HG03571 (cell line): ENCODE data around the gene HOXB13.

ENCODE experiments used
- ATAC-seq: cut with Tn5 transposase; IDR thresholded peaks from one replicate; pipeline ENCODE4 v1.9.1; 2021; ENCODE audit not compliant: unreplicated experiment

Gene HOXB13

DNA sequence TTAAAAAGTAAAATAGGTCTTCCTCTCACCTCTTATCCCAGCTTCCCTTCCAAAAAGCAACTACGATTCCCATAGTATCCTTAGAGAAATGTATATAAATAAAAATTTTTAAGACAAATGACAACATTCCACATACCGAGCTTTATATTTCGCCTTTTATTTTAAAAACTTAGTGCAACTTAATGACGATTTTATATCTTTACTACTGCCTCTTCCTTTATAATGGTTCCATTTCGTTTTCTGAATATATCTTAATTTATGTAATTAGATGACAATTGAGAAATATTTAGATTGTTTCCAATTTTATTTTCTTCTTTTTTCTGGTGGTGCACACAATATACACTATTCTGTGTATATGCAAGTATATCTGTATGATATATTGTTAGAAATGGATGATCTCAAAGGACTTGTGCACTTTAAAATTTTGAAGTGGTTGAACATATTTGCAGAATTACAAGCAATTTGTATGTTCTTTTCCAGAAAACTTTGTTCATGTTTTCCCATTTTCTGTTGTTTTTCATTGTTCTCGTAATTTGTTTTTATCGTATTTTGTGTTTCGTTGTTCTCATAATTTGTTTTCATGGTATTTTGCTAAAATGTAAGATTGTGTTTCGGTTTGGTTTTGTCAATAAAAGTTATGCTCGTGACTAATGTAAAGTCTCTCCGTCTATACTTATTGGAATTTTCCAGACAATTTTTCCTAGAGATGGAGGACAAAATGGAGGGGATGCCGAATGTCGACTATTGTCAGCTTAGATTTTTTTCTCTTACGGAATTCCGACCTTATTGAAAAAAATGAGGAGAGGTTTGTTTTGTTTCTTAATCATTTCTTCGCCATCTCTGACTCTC lies 20.4 kb upstream of the HOXB13 start:
- ATAC-seq, result no peak

DNA sequence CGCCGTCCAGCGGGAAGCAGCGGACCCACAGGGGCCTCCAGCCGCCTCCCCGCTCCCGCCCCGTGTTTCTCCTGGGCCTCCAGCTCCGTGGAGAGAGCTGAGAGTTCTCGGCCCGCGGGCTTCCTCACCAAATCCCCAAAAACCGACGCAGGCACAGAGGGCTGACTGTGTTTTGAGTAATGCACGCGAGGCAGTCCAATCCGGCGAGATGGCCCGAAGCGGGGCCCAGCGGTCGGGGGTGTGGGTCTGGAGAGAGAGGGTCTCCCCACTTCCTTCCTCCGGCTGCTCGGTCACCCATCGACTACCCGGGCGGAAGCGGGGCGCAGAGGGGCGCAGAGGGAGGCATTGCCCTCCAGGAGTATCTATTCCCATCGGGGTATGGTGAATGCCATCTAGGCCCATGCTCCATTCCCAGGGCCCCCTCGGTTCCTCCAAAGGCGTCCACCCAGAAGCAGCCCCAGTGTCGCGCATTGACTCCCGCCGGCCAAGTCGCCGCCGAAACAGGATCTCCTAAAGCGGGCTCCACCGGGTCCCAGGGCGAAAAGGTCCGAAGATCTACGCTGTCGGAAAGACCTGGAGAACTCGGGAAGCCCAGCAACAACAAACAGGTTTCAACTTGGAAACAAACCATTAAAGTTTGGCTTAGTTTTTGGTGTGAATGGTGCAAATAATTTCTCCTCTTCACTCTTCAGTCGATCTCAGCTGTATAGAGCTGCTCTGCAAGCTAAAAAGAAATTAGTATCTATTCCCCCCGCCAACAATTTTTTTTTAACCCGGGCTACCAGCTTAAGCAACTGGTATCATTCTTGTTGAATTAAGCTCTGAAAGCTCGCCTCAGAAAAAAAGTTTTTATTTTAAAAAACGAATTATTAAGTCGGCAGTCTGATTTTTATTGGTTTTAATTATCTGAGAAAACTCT lies 19.2 kb upstream of the HOXB13 start:
- ATAC-seq, result no peak

DNA sequence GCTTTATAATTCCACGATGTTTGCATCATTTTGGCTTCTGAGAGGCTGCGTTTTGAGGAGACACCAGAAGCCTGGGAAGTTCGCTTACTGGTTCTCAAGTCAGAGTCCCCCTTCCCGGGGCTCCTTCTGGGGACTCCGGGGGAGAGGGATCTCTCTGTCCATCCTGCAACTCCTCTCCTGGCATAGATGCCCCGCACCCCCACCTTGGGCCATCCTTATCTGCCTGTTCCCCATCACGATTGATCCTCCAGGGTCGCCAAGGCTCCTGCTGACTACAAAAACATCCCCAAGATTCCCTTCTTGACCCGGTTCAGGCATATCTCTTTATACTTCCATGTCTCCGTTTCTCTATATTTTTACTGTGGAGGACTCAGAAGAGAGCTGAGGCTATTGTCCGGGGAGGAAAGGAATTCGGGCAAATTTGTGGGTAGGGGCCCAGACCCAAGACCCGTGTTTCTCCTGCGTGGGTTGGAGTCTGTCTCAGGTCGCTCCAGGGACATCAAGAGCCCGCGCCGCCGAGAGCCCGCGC lies 18.4 kb upstream of the HOXB13 start:
- ATAC-seq, result no peak

DNA sequence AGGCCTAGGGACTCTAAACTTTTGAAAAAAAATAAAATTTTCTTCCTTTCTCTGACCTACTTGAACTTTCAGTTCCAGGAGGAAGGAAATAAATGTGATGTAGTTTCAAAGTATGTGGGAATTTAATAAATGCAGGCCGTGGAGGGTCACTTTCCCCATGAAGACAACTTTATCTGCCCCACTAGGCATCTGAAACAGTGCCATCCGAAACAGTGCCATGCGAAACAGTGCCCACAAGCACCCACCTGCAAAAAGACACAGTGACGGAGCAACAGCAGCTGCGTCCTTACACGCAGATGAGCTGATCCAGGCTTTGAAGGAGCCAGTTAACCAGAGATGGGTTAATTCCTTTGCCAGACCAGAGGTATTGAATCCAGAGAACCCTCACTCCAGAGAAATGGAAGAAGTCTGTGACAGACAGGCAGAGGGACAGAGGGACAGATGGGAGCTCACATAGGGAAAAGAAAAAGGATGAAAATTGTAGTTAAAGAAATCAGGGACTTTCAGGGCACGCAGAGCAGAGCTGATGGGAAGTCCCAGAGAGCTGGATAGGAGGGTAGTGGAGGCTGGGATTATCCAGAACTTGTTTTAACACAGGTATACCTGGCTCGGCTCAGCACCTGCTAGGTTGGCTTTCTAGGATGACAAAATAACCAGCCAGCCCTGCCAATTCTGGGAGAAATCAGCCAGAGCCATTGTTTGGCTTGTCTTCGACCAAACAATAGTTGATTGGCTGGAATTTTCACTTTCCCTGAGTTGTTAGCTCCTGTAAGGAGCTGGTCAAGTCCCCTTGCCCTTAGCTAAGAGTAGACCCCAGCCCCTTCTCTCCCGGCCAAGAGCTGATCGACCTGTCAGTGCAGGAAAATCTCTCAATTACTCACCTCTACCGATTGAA lies 17.1 kb upstream of the HOXB13 start:
- ATAC-seq, result no peak

DNA sequence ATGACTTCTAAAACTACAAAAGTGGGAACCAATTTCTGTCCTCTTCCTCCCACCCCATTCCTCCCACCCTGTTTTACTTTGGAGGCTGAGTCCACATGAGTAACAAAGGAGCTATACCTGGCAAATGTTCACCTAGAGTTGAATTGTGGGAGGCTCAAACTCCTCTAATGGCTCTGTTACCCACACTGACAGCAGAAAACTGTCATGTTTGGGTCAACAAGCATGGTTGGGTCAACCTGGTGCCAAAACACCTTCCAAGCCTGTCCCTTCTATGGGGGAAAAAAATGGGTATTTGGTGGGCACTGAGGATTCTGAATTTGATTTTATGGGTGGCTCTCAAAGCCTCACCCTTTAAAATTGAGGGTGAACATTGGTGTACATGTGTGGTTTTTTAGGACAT lies 12.0 kb upstream of the HOXB13 start:
- ATAC-seq, result no peak

DNA sequence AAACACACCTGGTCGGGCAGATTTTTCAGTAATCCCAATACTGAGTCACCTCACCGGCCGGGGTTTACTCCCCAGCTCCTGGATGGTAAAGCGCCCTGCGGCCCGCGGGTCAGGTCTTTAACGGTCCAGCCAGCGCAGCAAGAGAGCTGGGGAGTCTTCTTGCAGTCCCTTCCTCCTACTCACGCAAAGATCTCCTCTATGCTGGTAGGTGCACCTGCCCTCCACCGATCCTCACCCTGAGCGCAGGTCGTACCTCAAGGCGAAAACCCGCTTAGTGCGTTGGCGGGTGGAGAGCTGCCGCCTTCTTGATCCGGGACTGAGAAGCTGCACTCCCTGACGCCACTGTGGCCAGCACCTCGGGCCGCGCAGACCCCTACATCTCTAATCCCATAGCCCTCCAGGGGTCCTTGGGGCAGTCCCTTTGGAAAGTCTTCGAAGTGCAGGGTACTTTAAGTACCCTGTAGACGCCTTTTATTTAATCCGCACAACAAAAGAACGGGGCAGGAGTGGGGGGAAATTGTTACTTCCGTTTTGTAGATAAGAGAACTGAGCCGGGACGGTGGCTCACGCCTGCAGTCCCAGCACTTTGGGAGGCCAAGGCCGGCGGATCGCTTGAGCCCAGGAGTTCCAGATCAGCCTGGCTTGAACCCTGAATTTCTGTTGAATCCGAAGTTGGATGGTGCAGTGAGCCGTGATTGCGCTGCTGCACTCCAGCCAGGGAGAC lies 10.4 kb upstream of the HOXB13 start:
- no peak for ATAC-seq

DNA sequence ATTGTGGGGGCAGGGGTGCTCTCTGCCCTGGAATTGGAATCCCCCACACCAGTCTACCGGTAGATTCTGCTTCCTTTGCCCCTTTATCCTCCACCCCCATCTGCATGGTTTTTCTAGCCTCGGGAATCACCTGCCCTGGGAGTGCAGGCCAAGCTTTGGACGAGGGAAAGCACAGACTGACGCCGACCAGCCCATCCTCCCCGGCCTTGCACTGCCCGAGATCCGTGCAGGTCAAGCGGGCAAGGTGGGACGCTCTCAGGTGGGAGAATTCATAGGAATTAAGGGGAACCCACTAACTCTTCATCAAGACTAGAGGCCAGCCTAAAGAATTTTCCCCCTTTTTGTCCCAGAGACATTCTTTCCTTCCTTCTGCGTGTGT lies 9.9 kb upstream of the HOXB13 start:
- ATAC-seq, result no peak

DNA sequence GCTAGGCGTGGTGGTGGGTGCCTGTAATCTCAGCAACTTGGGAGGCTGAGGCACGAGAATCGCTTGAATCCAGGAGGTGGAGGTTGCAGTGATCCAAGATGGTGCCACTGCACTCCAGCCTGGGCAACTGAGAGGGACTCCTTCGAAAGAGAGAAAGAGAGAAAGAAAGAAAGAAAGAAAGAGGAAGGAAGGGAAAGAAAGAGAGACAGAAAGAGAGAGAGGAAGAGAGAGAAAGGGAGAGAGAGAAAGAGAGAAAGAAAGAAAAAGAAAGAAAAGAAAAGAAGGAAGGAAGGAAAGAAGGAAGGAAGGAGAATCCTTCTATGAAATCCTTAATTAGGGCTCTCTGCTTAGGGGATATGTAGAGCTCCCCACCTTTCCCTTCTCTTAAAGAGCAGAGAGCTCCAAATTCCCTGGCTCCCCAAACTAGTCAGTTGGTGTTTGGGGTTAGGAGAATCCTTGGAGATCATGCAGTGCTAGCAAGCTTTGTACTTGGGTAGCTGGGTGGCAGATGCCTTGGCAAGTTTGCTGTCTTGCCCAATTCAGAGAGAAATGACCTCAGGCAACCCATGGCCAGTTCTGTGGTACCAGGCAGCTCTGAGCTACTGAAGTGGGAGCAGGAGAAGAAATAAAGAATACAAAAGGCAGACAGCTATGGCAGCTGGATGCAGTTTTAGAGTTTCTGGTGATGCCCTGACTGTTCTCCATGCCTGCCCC lies 8.9 kb upstream of the HOXB13 start:
- no peak for ATAC-seq

DNA sequence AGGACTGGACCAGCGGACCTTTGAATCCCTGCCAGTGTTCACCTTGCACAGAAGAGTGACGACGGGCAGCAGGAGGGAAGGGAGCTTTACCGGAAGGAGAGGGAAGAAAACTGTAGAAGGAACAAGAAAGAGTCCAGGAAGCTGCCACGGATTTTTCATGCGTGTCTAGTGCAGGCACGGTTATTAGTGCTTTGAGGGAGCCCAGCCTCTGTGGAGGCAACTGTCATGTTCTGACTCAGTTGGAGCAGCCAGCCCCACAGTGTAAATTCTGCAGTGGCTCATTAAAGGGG lies 6.5 kb upstream of the HOXB13 start:
- no peak for ATAC-seq

DNA sequence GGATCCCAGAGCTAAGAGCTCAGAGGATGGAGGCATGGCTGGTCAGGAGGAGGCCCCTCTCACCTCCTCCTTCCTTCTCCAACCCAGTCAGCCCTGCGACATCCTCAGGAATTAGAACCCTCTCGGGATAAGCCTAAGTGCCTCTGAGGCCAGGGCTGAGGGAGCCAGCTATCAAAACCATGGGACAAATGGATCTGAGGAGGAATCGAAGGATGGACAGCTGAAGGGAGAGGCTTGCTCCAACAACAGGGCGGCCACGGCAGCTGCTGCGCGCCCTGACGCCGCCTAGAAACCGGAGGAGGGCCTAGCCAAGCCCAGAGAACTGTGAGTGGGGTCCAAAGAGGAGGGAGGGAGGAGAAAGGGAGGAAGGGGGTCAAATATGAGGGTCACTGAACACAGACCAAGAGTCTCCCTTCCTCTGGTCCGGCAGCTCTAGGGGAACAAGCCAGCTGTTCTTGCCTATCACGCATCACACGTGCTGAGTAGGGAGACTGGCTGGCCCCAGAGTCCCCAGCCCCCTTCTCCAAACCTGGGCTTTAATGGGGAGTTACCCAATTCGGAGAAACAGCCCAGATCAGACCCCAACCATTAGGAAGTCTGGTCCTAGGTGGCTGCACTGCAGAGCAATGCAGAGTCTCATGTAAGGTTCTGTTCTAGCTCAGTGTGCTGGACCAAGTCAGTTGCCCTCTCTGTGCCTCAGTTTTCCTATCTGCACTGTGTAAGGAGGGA lies 5.9 kb upstream of the HOXB13 start:
- ATAC-seq, result no peak

DNA sequence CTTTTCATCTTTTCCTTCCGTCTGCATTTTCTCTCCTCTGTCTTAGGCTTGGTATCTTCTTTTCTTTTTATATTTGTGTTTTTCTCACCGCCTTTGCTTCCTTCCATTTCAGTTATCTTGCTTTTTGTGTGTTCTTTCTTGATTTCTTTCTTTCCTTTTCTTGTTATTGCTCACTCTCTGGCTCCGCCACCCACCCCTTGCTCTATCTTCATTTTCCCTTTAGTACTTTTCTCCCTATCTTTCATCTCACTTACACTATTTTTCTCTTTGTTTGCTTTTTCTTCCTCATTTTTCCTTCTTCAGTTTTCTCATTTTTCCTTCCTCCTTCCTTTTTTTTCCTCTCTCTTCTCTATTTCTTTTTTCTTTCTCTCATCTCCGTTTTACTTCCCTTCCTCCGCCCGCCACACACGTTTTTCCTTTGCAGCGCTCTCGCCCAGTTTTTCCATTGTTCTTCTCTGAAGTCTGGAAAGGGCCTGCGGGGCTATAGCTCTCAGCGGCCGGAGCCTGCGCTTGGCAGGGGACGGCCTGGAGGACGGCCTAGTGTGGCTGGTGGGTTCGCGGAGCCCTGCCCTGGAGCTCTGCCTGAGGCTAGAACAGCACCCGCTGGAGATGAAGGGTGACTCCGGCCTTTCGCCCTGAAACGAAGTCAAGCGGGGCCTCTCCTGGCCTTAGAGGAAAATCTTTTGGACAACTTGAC lies 5.2 kb upstream of the HOXB13 start:
- no peak for ATAC-seq

DNA sequence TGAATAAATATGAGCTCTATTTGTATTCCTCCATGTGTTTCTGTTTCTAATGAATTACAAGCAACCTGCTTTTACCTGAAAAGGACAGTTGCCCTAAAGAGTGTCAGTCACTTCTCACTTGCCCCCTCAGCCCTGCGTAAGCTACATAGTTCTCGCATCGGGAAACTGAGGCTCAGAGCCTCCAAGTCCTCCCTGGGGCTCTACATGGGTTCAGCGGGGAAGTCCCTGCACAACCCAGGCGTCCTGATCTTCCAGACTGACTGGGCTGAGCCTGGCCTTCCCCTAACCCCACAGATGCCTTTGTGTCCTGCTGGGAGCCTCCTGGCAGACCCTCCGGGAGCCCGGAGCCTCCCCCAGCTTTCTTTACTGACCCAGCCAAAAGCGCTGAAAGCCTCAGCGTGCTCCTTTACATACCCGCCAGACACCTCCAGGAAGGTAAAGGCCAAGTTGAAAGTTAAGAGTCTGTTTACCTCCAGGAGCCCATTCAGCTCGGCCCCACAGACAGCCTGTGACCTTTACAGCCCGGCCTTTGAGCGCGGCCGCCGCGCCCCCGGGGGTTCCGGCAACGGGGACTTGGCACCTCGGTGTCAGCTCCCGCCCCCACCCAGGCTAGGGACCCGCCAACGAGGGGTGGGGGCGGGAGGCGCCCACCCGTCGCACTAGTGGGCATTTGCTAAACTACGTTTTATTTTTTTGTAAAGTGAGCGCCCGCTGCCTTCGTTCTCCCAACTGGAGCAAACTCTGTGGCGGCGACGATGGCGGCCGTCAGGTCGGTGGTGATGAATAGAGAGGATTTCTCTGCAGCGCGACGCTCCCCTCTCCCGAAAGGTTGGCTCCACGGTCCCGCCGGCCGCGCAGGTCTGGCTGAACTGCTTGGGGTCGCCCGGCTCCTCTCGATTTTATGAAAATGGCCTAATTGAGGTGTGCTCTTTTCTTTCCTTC lies 4.4 kb upstream of the HOXB13 start:
- no peak for ATAC-seq

DNA sequence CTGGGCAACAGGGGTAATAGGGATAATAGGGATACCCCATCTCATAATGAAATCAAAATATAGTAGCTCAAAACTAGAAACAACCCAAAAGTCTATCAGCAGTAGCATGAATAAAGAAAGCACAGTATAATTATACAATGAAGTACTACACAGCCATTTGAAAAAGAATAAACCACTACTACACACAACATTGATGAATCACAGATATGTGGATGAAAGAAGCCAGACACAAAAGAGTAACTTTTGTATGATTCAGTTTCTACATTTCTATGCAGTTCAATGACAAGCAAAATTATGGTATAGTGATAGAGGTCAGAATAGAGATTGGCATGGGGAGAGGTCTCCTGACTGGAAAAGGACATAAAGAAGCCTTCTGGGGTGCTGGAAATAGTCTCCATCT lies 2.8 kb upstream of the HOXB13 start:
- no peak for ATAC-seq

DNA sequence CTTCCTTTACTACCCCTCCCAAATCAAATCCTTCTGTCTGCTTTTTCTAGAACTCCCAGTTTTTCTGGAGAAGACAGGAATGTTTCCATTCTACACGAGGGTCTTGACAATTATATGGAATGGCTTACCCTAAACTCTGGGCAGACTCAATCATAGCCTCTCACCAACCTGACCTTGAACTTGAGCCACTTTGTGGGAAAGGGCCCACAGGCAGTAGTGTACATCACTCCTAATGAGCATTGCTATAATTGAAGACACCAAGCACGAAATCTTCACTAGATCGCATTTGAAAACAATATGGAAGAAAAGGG lies 1.6 kb upstream of the HOXB13 start:
- ATAC-seq, result no peak

DNA sequence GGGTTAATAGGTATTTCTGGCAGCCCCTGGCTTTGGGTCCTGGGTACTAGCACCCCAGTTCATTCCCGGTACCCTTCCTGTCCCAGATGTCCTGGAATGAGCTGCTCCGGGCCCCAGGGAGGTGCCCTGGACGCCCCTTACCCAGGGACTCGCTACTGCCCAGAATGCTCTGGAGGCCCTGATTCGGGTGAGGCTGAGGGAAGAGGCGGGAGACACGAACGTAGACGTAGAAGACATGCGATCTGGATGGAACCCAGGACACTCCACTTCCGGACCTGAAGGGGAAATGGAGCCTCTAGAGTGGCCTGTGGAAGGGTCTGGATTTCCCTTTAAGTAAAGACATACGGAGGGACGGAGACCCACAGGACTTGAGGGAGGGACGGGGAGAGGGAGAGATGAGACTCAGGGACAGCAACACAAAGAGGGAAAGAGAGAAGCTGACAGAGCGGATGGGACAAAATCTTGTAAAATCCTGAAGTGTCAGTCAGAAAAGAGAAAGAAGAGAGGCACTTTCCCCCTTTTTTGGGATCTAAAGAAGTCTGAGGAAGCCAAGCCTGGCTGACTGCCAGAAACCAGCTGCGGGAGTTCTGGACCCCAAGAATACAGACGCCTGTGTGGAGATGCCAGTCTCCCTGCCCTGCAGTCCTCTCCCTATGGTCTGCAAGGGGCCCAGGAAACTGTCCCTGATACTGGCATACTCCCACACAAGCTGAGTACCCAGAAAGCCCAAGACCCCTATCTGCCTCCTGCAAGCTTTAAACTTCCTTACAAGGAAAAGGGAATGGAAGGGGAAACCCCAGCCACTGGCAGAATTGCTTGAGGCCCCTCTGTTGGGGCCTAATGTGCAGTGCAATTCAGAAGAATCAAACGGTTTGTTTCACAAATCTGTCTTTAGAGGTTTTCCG lies 1.0 kb upstream of the HOXB13 start:
- no peak for ATAC-seq

DNA sequence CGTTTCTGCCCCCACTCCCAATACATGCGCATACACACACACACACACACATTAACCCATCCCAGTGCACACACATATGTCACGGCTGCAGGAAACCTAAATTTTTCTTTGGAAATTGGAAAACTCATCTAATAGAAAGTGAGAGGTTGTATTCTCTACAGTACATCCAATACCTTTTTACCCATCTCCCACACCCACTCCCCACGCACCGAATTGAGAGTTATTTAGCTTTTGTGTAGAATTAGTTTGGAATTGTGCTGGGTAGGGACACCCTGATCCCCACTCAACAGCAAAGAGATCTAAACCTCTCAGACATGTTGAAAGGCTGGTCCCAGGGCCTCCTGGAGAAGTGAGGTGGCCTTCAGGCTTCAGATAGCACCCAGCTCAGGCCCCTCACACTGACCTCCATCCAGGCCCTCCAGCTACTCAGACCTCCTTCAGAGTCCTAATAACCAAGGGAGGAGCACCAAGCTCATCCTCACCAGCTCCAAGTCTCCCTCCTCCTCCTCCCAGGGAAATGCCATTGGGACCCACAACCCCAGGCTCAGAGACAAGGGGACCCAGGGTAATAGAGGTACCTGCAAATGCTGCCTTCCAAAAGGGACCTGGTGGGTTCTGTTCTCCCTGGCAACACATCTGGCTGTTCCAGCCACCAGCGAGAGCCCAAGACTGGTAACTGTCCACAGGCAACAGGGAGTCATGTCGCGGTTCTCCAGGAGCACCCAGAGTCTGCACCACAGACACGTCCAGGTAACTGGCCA lies 955 bp downstream of the HOXB13 start:
- ATAC-seq, result no peak
